Measurements from ENCODE around the gene THRB.

THRB gene

GRCh38 chr3:24199775-24200247 is 294.8 kb downstream of the THRB start:
- DNase-seq, result no peak

GRCh38 chr3:24199300-24199699 is 295.4 kb downstream of the THRB start:
- DNase-seq, result no peak

GRCh38 chr3:24198728-24199127 is 295.9 kb downstream of the THRB start:
- DNase-seq, result no peak

- DNase-seq, result no peak
These were observed 296.8 kb downstream of the THRB start for GRCh38 chr3:24197809-24198208.

- no peak for DNase-seq
These were observed 298.1 kb downstream of the THRB start for GRCh38 chr3:24196526-24196925.

GRCh38 chr3:24195504-24196230 is 299.0 kb downstream of the THRB start:
- DNase-seq, result no peak

GRCh38 chr3:24192469-24193056 is 302.1 kb downstream of the THRB start:
- DNase-seq, result no peak

GRCh38 chr3:24191801-24192403 is 302.7 kb downstream of the THRB start:
- DNase-seq, result no peak

GRCh38 chr3:24190256-24190655 is 304.4 kb downstream of the THRB start:
- DNase-seq, result no peak

- peak; percentile 11 for DNase-seq
These were observed 308.8 kb downstream of the THRB start for GRCh38 chr3:24185738-24186384.

GRCh38 chr3:24184528-24185176 is 310.0 kb downstream of the THRB start:
- DNase-seq, result no peak

- no peak for DNase-seq
These were observed 311.9 kb downstream of the THRB start for GRCh38 chr3:24182756-24183155.

- DNase-seq, result no peak
These were observed 313.4 kb downstream of the THRB start for GRCh38 chr3:24181256-24181655.

GRCh38 chr3:24180616-24181015 is 314.0 kb downstream of the THRB start:
- no peak for DNase-seq

- DNase-seq, result no peak
These were observed 317.4 kb downstream of the THRB start for GRCh38 chr3:24177201-24177600.

GRCh38 chr3:24174614-24175013 is 320.0 kb downstream of the THRB start:
- no peak for DNase-seq

GRCh38 chr3:24168977-24169376 is 325.7 kb downstream of the THRB start:
- no peak for DNase-seq

GRCh38 chr3:24167429-24167828 is 327.2 kb downstream of the THRB start:
- DNase-seq, result no peak

GRCh38 chr3:24166515-24166914 is 328.1 kb downstream of the THRB start:
- DNase-seq, result no peak

- DNase-seq, result no peak
These were observed 329.1 kb downstream of the THRB start for GRCh38 chr3:24165603-24165982.

- DNase-seq, result no peak
These were observed 329.6 kb downstream of the THRB start for GRCh38 chr3:24164967-24165602.

- DNase-seq, result no peak
These were observed 331.7 kb downstream of the THRB start for GRCh38 chr3:24162929-24163328.

- DNase-seq, result no peak
These were observed 332.8 kb downstream of the THRB start for GRCh38 chr3:24161841-24162240.

Measured in NCI-H774 (cell line).